Hematopoietic multipotent progenitor cell treated with erythropoietin and hydrocortisone succinate and interleukin-3 and kit ligand, for 15 days (in vitro differentiated cells): ENCODE results near the gene MCF2L2.

Source experiments
- DNase-seq: peaks from one replicate; pipeline ENCODE4 v3.0.0-alpha.2; 2015; ENCODE audit warnings: low spot score

MCF2L2 gene

DNA sequence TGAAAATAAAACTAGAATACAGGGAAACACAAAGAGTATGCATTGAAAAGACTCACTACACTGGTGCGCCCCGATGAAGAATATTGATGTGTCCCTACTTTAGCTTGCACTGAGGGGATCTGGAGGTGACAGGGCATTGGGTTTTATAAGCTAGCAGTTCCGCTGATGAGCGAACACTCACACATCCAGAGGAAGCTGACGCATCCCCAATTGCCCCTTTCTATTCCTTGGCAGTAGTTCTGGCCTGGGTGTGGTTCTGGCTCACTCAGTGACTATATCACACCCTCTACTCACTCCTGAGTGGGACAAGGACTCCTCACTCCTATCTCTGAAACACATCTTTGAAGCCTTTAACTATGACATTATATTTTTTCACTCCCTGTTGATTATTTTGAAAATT lies 104.3 kb downstream of the MCF2L2 start:
- DNase-seq = no peak

DNA sequence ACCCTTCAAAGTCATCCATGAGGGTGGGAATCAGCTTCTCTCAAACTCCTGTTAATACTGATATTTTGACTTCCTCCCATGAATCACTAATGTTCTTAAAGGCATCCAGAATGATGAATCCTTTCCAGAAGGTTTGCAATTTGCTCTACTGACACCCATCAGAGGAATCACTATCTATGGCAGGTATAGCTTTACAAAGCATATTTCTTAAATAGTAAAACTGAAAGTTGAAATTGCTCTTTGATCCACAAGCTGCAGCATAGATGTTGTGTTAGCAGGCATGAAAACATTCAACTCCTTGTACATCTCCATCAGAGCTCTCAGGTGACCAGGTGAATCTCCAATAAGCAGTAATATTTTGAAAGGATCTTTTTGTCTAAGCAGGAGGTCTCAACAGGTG lies 109.0 kb downstream of the MCF2L2 start:
- DNase-seq = no peak

DNA sequence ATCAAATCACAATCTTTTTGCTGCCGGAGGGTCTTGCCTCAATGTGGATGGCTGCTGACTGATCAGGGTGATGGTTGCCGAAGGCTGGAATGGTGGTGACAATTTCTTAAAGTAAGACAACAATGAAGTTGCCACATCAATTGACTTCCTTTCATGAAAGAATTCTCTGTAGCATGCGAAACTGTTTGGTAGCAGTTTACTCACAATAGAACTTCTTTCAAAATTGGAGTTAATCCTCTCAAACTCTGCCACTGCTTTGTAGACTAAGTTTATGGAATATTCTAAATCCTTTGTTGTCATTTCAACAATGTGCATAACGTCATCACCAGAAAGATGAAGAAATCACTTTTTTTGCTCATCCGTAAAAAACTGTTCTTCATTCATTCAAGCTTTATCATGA lies 109.5 kb downstream of the MCF2L2 start:
- DNase-seq = no peak

DNA sequence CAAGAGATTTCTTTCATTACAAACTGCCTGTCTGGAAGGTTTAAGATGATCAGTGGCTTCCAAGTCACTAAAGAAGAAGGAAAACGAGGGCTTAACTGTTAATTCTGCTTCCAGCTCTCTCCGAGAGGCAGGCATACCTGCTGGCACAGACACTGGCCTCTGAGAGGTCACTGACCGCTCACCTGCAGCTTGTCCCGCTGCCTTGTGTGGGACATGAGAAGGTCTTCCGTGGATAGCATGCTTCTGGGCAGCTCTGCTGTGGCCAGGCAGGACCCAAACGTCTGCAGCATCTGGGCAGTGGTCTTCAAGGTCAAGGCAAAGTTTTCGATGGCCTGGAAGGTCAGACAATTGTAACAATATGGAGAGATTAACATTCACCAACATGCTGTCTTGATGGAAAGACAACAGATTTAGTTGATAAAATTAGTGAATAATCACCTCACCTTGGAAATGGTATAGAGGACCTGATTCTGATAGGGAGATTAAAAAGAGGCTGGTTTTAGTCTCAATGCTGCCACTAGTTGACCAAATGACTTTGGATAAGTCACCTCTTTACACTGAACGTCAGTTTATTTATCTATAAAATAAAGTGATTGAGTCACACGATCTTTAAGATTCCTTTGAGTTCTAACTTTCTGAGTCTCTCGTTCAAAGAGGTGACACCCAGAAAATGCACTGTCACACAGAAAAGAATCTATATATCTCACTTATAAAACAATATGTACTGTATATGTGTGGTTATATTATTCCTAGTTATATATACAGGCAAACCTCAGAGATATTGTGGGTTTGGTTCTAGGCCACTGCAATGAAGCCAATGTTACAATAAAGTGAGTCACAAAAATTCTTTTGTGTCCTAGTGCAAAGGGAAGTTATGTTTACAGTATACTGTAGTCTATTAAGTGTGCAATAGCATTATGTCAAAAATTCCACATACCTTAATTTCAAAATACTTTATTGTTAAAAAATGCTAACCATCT lies 110.2 kb downstream of the MCF2L2 start:
- DNase-seq = no peak

DNA sequence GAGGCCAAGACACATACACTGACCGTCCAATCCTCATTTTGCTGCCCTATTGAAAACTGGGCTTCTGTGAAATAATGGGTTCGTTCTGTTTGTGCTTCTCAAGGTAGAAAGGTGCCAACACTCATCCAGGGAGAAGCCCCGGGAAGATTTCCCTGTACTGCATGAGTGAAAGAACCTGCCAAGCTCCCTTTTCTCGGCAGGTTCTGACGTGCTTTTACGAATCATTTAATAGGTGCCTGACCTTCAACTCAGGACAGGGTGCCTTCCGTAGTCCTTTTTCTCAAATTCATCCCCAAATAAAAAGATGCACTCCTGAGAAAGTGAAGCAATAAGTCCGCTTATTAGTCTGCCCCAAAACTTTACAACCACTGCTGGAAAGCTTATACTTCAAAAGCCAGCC lies 111.1 kb downstream of the MCF2L2 start:
- no peak for DNase-seq

DNA sequence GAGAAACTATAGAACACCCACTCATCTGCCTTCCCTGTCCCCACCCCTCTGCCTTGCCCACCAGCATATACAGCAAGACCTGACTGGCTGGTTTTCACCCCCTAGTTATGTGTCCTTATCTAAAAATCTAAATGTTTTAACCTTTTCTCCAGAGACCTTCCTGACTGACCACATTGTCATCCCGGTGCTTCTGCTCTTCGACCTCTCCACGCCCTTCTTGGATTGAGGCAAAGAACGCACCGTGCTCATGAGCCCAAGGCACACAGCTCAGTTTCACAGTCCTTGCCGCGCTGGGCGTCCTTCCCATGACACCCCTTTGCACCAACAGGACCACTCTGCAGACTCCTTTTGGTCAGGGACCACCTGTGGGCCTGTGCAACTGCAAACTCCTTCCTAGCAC lies 112.7 kb downstream of the MCF2L2 start:
- no peak for DNase-seq

DNA sequence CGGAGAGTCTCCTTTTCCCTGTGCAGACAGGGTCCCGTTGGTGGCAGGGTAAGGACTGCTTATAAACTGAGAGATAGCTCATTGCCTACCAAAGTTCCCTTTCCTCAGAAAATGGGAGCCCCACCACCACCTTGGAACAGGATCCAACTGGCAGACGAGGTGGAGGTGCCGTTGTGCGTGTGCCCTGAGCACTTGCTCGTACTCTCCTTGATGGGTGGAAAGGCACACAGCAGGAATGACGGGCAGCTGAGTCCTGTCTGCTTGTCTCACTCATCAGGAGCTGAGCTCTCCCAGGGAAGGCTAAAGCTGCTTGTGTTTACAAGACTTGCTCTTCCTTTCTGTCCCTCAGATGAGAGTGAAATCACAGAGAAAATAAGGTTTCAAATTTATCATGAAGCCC lies 114.7 kb downstream of the MCF2L2 start:
- no peak for DNase-seq

DNA sequence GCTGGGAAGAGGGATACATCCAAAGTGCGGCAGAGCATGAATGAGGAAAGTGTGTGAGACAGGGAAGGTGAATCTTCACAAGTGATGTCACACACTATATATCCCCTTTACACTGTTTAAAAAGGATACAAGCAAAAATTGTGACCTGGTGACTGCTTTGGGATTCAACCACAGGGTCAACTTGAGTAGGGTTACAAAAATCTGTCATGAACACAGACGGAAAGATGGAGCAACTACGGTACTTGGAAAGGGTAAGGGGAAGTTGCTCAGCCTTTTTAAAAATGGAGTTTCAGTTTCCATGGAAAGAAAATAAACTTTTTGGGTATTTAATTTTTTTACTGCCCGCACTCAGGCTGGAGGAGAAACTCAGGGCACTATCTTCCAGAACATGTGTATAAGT lies 115.1 kb downstream of the MCF2L2 start:
- DNase-seq = no peak

DNA sequence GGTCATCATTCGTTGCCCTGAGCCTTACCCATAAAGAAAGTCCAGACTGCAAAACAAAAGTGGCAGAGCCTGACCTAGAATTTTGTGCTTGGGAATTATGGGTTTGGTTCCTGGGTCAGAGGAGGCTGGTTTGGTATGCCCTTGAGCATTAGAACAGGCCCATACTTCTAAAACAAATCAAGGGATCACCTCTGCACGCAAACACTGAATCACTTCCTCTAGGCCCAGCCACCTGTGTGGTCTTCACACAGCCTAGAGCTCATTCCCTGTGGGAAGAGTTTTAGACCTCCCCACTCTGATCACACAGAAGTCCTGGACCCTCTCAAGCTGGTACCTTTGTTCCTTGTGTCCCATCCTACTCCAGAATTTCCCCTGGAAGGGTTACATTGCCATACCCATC lies 116.0 kb downstream of the MCF2L2 start:
- DNase-seq = no peak

DNA sequence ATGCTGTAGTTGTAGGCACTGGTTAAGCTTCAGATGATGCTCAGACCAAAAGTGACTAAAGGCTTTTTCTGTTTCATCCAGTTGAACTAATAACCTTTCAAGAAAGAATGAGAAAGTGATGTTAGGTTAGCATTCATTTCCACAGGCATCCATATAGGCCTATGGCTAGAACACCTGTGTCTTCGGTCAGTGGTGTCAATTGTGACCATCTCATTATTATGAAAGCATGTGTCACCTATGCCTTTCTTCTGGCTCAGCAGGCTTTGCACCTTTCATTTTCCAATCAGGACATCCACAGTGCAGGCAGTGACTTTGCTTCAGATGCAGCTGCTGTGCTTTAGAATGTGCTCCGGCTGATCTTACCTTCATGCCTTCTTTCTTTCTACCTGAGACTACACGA lies 117.5 kb downstream of the MCF2L2 start:
- no peak for DNase-seq

DNA sequence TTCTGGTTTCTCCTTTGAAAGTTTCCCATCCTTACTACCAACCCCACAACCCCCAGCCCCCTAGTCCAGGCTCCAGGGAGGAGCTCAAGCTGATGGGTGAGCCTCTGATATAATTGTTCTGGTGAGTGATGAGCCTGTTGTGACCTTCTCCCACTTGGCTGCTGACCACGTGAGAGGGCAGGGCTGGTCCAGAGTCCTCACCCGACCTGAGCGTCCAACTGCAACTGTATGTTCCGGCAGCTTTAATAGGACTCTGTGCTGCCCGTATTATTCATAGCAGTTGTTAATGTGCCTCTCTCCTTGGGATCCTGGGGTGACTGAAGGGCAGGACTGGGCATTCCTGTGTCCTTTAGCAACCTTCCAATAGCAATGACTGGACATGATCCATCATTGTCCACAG lies 119.1 kb downstream of the MCF2L2 start:
- no peak for DNase-seq

DNA sequence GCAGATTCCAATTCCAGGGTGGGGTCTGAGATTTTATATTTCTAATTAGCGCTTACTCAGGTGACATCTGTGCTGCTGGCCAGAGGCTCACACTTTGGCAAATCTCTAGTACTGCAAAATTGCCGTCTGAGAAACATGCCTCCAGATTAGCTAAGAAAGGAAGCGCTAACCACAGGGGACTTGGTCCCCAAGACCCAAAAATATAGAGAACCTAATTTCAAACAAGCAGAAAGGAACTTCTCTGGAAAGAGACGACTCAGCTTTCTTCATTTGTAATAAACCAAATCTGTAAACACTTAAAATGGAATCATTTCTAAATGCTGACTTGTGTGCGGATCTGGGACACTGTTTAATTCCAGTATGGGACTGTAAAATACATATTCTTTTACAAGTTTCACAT lies 119.7 kb downstream of the MCF2L2 start:
- no peak for DNase-seq

DNA sequence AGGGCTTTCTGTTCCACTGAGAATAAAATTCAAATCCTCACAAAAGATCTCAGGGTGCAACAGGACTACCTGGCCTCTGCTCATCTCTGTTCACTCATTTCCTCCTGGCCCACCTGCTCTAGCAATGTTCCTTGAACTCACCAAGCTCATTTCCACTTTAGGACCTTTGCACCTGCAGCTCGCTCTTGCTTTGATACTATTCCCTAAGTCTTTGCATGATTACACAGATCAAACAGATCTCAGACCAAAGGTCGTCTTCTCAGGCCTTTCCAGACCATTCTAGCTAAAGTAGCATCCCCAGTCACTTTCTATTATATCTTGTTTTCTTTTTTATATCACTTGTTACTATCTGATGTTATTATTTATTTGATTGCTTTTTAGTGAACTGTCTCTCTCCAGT lies 120.7 kb downstream of the MCF2L2 start:
- DNase-seq = no peak

DNA sequence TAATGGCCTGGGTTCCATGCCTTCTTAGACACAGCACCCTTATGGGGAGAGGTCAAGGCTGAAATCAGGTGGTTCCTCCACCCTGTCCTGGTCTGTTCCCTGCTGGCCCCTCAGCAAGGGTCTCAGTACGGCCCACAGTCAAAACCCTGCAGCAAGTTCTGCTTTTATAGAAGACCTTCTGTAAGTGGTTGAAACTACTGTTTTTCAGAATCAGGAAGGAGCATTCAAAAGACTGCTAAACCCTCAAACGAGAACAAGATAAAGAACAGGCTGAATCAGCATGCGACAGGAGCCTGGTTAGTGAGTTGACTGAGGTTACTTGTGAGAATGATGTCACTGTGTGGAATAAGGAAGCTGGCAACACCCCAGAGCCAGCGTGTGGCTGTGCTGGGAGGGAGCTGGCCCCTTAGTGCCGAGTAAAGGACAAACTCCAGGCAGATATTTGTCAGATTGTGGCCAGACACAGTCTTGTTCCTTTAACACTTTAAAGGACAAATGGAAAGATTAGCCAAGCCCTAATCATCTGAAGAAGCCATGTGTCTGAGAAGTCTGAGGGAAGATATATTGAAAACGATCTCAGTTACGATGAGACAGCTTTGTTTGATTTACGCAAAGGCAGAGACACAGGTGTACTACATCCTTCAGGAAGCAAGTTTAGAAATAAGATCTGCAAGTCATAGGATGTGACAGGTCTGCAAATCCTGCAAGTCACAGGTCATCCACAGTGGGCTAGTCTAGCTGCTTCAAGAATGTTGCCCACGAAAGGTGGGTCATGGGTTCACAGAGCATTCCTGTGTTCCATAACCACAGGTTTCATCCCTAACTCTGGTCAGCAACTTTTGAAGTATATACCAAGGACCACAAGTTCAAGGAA lies 121.4 kb downstream of the MCF2L2 start:
- DNase-seq = no peak

DNA sequence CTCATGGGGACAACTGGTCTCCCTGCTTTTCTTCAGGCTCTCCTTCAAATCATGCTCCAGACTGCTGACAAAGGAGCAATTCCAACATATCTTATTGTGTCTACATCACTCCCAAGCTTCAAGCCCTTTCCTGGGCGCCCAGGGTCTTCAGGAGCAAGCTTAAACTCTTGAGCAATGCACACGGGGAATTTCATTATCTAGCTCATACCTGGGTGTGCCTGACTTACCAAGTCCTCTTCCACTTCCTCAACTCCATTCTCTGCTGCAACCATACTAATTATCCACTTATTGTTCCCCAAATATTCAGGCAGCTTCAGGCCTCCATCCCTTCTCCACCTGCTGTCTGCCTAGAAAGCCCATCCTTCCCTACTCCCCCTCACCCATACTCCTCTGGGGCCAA lies 124.7 kb downstream of the MCF2L2 start:
- no peak for DNase-seq

DNA sequence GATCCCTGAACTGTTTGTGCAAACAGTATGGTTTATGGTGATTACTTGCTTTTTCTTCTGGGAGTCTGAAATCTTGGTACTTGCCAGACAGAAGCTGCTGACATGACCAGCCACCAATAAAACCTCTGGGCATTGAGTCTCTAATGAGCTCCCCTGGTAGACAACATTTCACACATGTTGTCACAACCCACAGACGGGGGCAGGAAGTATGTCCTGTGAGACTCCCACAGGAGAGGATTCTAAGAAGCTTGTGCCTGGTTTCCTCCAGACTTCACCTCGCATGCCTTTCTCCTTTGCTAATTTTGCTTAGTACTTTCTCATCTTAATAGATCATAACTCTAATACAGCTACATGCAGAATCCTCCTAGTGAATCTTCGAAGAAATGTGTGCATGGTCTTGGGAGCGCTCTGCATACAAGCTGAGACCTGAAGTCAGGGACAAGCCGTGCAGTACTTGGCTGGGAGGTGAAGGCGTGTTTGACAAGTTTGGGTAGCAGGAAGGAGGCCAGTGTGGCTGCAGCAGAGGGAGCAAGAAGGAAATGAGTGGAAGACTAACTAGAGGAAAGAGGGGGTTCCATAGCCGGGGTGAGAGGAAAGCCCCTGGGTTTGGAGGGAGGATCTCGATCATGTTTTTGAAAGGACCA lies 126.4 kb downstream of the MCF2L2 start:
- no peak for DNase-seq

DNA sequence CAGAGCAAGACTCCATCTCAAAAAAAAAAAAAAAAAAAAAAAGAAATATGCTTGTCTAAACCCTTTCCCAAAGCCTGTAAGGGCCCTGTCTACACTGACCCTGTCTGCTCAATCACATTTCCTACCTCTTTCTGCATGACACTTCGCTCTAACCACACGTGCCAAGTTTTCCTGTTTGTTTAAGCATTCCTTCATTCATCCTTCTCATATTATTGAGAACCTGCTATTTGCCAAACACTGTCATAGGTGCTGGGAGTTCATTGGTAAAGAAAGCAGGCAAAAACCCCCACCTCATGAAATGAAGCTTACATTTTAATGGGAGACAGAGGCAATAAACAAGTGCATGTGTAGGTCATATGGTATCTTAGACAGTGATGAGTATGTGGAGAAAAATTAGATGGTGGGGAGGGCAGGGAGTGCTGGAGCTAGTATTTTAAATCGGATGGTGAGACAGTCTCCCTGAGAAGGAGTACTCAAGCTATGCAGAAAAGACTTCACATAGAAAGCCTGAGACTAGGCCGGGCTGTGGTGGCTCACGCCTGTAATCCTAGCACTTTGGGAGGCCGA lies 127.3 kb downstream of the MCF2L2 start:
- no peak for DNase-seq

DNA sequence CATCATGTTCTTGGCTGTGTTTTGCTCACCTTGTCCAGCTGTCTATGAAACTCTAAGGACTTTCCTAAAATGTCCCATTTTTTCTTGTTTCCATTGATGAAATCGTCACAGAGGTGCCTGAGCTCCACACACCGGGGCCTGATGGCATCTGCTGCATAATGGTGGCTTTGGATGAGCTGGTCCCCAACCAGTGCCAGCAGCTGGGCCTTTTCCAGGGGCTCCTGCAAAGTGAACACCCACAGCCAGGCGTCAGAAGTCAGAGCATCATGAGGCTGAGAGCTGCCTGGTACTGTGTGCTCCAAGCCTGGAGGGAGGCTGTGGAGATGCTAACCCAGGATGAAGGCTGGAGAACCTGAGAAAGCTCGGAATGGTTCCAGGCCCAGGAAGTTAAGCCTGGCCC lies 128.4 kb downstream of the MCF2L2 start:
- no peak for DNase-seq

DNA sequence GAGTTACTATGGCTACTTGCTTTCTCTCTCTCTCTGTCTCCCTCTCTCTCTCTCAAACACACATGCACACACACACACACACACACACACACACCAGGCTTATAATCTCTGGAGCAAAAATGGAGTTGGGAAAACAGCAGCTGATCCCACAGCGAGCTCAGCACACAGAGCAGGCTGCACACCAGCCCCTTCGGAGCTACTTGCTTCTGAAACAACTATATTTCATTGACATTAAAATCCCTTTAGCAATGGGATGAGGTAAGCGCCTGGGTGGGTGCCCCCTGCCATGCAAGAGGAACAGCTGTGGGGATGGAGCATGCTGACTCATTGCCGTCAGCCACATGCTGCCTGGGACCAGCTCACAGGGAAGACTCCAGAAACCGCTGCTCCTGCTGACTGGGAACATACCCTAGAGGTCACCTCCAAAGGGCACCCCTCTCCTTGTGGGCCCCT lies 129.7 kb downstream of the MCF2L2 start:
- no peak for DNase-seq

DNA sequence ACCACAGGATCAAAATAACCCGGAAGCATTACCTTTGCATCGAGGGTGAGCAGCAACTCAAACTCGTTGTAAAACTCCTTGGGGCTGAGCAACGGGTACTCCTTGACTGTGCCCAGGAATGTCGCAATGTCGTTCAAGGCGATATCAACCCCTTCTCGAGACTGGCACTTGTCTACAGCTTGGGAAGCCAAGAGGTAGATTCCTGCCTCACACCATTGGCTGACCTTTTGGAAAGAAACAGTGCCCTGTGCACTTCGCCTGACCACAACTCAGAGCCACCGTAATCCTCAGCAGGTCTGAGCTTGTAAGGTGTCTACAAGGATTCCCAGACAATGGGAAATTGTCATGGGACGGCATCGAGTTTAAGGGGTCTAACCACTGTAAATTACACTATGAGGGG lies 131.5 kb downstream of the MCF2L2 start:
- DNase-seq = no peak

DNA sequence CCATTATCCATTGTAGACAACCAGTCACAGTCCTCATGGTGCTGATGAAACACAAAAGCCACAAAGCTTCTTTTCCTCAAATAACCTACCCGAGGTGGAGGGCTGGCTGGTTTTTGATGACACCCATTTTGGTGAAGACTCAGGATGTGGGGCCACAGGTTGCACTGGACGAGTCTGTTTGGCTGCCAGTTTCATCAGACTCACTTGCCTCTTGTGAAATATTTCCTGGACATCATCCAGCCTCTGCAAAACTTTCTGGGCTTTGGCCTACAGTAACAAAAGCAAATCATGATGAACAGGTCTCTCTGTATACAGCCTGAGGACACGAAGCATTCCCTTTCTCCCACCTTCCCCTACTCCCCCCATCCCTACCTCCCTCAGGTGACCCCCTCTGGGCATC lies 133.2 kb downstream of the MCF2L2 start:
- DNase-seq = no peak

DNA sequence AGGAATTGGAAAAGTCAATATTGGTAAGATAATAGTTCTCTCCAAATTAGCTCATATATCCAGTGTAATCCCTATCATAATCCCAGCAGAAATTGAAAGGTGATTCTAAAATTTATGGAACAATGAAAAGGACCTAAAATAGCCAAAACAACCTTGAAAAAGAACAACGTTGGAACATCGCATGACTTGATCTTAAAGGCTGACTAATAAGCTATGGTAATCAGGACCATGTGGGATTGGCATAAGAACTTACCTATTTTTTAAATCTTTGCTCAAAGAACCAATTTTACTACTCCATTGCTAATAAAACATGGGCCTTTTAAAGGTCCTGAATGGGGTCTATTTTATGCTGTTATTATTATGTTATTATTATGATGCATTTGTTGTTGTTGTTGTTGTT lies 134.5 kb downstream of the MCF2L2 start:
- no peak for DNase-seq
